Activated CD4-positive, alpha-beta T cell treated with anti-CD3 and anti-CD28 coated beads for 48 hours (primary cell): ENCODE measurements around the gene SKIC2.
"Not testable (repeated sequence)": the region's sequence is repeated elsewhere in the genome, so short reads cannot be mapped to it uniquely, and the experiment has no call there.

Experiments used
- DNase-seq: peaks from one replicate; pipeline ENCODE4 v3.0.0-alpha.2; 2020

The SKIC2 gene

DNA sequence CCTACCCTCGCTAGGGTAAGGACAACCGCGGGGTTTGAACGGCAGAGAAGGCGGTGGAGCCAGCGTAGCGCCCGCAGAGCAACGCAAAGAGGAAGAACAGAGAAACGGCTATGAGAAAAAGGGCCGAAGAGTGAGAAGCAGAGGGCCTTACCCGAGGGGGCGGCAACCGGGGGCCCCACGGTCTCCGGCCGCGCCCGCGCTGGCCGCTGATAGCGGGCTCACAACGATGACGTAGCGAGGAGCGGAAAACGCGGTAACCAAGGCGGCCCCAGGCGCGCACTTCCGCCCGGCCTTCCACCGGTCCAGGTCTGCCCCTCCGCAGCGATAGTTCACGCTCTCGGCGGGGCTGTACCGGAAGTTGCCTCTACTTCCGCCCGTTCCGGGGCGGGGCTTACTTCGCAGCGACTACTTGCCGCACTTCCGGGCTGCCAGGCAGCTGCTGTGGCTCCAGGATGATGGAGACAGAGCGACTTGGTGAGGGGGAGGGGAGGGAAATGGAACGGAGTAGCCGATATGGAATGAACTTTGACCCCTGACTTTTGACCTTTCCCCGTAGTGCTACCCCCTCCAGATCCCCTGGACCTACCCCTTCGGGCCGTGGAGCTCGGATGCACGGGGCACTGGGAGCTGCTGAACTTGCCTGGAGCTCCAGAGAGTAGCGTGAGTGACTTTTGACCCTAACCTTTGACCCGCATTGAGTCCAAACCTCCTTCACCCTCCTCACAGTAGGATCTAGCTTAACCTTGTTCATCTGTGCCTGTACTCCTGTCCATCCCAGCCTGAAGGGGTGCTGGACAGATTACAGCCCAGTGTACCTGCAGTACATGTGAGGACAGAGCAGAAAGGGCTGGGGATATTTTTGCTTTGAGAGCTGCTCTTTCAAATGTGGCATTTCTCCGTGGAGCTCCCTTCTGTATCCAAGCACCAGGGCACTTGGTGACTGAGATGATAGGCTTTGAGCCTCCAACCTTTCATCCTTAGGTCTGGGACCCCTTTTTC lies at the start of gene SKIC2, which contains the start of gene NELFE:
SKIC2 (plus strand) TSS at position 435 of the 999 bp plus-strand sequence; CDS start at position 453, 18 bp downstream.
NELFE (minus strand) TSS at position 231 of the 999 bp plus-strand sequence. CDS start 525 bp downstream, outside the sequence.
- peak; percentile 99 for DNase-seq

DNA sequence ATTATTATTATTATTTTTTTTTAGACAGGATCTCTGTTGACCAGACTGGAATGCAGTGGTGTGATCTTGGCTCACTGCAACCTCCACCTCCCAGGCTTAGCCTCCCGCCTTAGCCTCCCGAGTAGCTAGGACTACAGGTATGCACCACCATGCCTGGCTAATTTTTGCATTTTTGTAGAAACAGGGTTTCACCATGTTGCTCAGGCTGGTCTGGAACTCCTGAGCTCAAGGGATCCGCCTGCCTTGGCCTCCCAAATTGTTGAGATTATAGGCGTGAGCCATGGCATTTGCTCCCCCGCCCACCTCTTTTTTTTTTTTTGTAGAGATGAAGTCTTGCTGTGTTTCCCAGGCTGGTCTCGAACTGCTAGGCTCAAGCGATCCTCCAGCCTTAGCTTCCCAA lies 49.7 kb upstream of the SKIC2 start:
- DNase-seq: not testable (repeated sequence)

DNA sequence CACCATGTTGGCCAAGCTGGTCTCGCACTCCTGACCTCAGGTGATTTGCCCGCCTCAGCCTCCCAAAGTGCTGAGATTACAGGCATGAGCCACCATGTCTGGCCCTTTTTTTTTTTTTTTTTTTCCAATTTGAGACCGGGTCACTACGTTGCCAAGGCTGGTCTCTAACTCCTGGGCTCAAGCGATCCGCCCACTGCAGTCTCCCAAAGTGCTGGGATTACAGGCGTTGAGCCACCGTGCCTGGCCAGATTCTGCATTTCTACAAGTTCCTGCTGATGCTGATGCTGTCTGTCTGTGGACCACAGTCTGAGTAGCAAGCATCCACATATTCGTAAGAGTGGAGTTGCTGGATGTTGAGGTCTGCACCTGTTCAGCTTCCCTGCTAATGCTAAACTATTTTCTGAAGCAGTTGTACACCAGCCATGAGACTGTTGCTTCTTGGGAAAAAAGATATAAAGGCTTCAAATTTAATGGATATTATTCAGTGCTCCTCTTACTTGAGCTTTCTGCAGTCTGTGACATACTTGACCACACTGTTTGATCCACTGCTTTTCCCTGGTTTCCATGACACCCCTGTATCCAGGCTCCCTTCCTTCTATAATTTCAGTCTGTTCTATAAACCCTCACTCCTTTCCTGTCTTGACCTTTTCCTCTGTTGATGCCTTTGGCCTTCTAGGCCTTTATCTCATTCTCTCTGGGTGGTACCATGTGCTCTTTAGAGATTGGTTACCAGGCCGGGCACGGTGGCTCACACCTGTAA lies 47.0 kb upstream of the SKIC2 start:
- no peak for DNase-seq

DNA sequence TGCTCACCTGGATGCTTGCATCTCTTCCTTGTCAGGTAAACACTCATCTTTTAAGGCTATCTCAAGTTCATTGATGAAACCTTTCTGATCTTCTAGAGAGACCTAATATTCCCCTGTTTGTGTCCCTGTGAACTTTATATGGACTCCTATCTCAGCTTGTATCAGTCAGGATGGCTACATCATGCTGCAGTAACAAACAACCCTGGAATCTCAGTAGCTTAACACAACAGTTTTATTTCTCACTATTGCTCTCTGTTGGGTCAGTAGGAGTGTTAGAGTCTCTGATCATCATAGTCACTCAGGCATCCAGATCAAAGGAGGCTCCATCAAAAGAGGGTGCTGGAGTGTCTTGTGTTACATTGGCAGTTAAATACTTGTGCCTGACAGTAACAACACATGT lies 43.6 kb upstream of the SKIC2 start:
- no peak for DNase-seq

DNA sequence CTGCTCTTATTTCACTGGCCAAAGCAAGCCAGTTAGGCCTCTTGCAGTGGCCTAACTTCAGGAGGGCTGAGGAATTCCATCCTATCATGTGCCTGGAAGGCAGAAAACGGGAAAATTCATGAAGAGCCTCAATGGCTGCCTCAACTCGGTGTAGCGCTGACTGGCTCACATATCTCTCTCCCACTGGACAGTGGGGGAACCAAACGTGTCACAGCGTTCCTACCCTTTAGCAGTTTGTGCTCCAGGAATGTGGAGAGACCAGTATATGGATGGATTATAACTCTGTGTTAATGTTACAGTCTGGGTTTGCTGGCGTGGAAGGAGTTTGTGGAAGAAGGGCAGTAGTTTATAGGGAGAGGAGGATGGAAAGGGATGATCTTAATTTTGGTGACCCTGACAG lies 43.2 kb upstream of the SKIC2 start:
- DNase-seq: no peak

DNA sequence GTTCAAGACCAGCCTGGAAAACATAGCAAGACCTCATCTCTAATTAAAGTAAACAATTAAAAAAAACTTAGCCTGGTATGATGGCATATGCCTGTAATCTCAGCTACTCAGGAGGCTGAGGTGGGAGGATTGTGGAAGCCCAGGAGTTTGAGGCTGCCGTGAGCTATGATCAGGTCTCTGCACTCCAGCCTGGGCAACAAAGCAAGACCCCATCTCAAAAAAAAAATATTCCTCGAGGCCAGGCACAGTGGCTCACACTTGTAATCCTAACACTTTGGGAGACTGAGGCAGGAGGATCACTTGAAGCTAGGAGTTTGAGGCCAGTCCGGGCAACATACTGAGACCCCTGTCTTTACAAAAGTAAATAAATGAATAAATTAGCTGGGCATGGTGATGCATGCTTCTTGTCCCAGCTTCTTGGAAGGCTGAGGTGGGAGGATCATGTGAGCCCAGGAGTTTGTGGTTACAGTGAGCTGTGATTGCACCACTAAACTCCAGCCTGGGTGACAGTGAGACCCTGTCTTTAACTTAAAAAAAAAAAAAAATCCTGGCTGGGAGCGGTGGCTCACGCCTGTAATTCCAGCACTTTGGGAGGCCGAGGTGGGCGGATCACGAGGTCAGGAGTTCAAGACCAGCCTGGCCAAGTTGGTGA lies 40.8 kb upstream of the SKIC2 start:
- no peak for DNase-seq

DNA sequence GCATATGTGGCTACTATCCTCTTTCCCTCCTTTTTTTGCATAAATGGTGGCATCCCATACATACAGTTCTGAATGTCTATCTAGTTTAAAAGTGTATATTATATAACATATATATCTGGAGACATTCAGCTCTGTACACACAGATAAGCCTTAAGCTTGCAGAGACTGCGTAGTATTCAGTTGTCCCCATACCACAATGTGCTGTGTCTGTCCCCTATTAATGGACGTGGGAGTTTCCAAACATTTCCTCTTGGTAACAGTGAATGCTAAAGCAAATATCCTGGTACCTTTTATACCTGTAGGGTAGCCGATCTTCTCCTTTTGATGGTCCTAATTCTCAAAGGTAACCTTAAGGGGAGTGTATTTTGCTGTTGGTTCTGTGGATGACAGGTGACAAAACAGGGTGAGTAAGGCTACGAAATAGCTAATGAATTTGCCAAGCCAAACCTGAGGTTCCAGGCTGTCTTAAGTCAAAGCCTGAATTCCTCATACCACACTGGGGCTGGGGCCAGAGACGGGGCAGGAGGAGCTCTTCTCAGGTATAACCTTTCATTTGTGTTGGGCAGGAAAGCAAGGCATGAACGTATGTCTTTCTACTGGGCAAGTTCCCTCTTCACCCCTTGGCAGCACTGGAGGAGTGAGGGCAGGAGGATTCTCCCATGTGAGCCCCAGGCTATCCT lies 39.2 kb upstream of the SKIC2 start:
- DNase-seq: no peak

DNA sequence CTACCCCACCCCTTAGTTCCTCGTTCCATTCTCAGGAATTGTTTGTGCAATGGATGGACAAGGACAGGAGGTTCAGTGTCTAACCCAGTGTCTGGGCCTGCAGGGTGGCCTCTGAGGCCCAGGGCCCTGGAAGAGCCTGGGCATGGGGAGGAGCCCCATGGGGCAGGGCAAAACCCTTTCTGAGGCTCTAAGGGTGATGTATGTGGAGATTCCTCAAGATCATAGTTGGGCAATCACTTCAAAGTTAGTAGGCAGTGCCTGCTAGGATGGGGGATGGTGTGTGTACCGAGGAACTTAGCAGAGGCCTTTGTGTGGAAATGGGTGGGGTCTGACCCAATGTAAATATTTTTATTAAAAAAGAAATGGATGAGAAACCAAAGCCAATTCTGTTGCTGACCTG lies 38.2 kb upstream of the SKIC2 start:
- DNase-seq: no peak

DNA sequence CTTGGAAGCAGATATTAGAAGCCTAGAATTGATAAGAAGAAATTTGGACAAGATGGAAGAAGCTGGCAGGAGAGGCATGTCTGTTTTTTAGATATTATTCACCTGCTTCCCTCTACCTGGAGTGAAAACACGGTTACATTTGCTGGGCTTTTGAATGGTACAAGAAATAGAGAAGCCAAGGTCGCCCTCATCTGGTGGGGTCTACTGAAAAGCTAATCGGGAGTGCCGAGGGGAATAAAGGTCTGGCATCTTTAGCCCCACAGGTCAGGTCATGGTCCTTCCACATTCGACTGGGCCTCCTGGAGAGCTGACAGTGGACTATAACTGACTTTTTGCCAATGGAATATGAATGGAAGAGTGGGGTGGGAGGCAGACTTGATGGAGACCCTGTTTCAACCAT lies 36.0 kb upstream of the SKIC2 start:
- DNase-seq: peak; percentile 48

DNA sequence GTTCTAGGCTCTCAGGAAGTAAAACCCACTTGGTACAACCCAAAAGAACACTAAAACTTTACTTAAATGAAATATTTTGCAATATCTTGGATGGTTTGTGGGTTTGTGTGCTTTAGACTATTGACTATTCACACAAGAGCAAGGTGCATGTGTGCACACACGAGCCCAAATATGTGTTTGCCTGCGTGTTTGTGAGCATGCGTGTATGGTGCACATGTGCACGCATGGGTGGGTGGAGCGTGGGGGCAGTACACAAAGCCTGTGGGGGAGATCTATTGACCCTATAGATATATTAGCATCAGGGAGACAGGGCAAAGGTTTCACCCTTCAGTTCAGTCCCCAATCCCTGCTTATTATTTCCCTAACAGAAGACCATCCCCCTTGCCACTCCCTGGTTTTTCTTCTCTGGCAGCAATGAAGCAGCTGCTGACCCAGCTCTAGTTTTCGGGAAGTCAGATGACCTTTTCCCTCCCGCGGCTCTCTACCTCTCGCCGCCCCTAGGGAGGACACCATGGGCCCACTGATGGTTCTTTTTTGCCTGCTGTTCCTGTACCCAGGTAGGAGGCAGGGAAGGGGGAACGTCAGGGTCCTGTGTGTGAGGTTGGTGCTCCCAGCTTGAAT lies 31.6 kb upstream of the SKIC2 start, which contains the start of gene C2:
C2 (plus strand) TSS at position 476 of the 621 bp plus-strand sequence; CDS start at position 512, 36 bp downstream.
- DNase-seq: no peak

DNA sequence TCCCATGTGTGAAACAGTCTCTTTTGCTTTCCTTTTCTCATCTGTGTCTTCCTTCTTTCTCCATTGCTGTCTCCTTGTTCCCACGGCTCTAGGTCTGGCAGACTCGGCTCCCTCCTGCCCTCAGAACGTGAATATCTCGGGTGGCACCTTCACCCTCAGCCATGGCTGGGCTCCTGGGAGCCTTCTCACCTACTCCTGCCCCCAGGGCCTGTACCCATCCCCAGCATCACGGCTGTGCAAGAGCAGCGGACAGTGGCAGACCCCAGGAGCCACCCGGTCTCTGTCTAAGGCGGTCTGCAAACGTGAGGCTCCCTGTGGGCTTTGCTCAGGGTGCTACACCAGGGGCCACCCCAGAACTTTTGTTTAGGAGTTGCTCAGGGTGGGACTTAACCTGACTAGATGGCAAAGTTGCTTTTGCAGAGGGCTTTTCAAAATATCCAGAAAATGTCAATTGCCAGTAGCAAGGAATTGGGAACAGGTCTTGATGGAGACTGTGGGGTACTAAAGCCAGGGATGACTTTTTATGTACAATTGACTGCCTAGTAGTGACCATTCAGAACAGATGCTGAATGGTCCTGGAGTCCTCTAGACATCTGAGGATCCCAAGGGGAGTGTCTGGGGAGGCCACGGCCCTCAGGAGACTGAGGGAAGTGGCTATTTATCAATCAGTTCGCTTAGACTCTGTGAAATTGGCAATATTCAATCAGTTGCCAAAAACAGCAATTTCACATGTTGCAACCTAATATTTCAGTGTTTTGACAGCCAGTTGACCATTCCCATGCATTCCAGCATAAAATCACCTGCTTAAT lies 30.9 kb upstream of the SKIC2 start:
- no peak for DNase-seq

DNA sequence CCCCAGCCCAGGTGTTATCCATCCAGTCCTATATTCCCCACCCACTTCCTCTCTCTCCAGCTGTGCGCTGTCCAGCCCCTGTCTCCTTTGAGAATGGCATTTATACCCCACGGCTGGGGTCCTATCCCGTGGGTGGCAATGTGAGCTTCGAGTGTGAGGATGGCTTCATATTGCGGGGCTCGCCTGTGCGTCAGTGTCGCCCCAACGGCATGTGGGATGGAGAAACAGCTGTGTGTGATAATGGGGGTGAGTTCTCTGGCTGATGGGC lies 30.4 kb upstream of the SKIC2 start:
- DNase-seq: no peak

DNA sequence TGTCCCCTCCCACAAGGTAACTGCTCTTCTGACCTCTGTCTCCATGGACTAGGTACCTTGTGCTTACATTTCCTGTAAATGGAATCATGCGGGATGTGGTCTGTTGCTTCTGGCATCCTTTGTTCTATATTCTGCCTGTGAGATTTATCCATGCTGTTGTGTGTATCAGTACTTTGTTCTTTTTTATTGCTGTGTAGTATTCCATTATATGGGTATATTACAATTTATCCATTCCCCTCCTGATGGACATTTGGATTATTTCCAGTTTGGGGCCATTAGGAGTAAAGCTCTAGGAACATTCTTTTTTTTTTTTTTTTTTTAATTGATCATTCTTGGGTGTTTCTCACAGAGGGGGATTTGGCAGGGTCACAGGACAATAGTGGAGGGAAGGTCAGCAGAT lies 28.0 kb upstream of the SKIC2 start:
- no peak for DNase-seq

DNA sequence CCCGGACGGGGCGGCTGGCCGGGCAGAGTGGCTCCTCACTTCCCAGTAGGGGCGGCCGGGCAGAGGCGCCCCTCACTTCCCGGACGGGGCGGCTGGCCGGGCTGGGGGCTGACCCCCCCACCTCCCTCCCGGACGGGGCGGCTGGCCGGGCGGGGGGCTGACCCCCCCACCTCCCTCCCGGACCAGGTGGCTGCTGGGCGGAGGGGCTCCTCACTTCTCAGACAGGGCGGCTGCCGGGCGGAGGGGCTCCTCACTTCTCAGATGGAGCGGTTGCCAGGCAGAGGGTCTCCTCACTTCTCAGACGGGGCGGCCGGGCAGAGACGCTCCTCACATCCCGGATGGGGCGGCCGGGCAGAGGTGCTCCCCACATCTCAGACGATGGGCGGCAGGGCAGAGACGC lies 26.8 kb upstream of the SKIC2 start:
- DNase-seq: not testable (repeated sequence)

DNA sequence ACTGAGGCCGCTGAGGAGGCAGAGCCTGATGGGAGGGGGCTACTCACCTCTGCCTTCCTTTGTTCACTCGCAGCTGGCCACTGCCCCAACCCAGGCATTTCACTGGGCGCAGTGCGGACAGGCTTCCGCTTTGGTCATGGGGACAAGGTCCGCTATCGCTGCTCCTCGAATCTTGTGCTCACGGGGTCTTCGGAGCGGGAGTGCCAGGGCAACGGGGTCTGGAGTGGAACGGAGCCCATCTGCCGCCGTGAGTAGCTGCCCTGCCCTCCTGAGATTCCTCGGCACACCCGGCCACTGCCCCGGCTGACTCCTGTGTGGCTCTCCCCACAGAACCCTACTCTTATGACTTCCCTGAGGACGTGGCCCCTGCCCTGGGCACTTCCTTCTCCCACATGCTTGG lies 25.4 kb upstream of the SKIC2 start:
- DNase-seq: no peak

DNA sequence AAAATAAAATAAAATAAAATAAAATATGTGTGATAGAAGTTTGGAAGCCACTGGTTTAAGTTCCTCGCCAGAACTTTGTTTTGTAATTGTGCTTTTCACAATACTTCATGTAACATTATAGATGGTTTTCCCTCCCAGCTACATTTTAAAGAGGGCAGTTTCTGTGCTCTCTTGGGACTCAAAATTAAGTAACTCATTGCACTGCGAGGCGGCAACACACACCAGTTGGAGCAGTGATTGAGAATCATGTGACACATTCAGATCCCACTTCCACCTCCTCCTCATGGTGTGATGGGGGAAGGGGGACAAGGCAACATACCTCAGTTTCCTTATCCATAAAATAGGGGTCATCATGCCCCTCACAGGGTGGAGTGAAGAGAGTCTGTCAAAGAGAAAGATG lies 24.0 kb upstream of the SKIC2 start:
- DNase-seq: no peak

DNA sequence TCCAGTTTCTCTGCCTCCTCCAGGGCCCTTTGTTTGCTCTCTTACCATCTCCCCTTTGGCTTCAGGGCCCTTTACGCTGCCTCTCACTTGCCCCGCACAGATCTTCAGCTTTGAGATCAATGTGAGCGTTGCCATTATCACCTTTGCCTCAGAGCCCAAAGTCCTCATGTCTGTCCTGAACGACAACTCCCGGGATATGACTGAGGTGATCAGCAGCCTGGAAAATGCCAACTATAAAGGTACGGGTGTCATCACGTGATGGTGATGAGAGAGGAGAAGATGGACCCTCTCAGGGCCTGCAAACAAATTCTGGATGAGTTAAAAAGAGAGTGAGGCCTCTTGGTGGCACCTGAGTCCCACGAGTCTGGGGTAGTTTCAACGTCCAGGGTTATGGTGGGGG lies 23.2 kb upstream of the SKIC2 start:
- DNase-seq: no peak

DNA sequence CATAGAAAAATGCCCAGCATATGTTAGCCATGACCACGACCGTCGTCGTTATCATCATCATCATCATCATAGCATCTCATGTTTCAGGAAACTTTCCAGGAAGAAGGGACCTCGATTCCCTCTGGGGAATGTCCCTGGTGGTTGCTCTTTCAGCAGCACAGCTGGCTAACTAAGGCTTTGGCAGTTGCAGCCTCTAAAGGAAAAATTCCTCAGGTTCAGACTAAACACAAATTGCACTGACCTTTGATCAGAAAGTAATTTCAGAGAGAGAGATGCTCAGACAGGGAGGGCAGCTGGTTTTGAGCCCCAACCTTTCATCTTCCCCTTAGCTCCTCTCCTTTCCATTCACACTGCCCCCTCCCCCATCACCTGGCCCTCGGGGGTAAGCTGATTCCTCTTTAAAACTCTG lies 18.7 kb upstream of the SKIC2 start:
- DNase-seq: no peak

DNA sequence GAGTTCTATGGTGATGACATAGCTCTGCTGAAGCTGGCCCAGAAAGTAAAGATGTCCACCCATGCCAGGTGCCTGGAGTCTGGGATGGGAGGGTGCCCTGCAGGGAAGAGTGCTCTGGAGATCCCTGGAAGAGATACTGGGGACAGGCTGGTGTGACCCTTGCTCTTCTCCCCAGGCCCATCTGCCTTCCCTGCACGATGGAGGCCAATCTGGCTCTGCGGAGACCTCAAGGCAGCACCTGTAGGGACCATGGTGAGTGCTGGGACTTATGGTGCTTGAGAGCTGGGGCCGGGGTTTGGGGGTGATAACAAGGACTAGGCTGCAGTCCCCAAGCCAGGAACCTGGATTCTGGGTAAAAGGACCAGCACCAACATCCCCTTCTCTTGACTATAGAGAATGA lies 15.2 kb upstream of the SKIC2 start:
- DNase-seq: no peak

DNA sequence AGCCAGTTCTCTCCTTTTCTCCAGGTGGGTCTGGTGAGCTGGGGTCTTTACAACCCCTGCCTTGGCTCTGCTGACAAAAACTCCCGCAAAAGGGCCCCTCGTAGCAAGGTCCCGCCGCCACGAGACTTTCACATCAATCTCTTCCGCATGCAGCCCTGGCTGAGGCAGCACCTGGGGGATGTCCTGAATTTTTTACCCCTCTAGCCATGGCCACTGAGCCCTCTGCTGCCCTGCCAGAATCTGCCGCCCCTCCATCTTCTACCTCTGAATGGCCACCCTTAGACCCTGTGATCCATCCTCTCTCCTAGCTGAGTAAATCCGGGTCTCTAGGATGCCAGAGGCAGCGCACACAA lies 13.8 kb upstream of the SKIC2 start:
- no peak for DNase-seq
